Central memory CD4-positive, alpha-beta T cell (primary cell): ENCODE data around the gene DZANK1.
"Not testable (repeated sequence)": the region's sequence is repeated elsewhere in the genome, so short reads cannot be mapped to it uniquely, and the experiment has no call there.

ENCODE experiments used
- DNase-seq: peaks from one replicate; pipeline ENCODE4 v3.0.0; 2022

Gene DZANK1

GRCh38 chr20:18375551-18375950 lies 91.3 kb downstream of the DZANK1 start:
- not testable (repeated sequence) for DNase-seq

- no peak for DNase-seq
Measured at GRCh38 chr20:18372296-18372695, 94.5 kb downstream of the DZANK1 start.

GRCh38 chr20:18364768-18365167 lies 102.1 kb downstream of the DZANK1 start:
- no peak for DNase-seq

- no peak for DNase-seq
Measured at GRCh38 chr20:18363708-18364107, 103.1 kb downstream of the DZANK1 start.

DNA sequence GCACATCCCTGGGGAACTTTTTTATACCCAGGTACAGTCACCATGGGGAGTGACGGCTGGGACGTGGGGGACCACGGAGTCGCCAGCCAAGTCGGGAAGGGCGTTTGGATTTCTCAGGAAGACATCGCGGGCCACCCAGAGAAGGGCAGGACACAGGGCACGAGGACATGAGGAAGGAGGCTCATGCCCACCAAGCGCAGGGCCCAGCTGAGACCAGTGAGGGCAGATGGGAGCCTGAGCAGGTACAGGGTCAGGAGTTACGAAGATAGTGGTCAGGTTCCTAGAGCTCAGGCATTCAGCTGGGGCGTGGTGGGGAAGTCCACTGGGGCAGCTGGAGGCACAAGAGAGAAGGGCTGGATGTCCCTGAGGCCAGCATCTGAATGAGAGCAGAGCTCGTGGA lies 103.9 kb downstream of the DZANK1 start:
- no peak for DNase-seq

- no peak for DNase-seq
Measured at GRCh38 chr20:18361678-18362077, 105.2 kb downstream of the DZANK1 start.

DNA sequence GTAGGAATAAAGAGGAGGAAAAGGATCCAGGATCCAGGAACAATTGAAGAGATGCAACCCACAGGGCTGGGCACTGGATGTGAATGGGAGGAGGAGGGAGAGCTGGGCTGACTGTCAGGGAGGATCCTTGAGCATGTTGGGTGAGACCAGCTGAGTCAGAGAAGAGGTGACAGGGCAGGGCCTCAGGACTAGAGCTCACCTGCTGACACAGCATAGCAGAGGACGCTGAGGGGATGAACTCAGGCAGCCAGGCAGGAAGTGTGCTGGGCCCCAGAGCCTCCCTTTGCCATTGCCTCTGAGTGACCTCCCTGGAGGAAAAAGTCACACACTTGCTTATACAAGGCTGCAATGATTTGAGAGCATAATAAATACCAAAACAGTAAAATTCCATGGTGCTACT lies 106.2 kb downstream of the DZANK1 start:
- DNase-seq = no peak

DNA sequence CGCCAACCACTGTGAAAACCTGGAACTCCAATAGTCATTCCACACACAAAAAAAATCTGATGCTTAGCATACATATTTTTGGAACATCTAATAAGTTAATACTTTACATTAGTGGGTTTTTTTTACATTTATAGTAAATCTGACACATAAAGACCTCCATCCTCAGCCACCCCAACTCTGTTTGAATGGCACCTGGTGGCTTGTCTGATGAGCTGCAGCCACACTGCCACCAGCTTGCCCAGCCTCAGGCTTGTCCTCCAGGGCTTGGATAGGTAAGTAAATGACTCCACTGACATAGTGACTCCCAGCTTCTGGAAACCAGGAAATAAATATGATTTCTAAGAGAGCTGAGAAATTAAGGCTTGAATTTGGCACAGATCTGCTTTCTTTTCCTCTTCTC lies 107.0 kb downstream of the DZANK1 start:
- no peak for DNase-seq

DNA sequence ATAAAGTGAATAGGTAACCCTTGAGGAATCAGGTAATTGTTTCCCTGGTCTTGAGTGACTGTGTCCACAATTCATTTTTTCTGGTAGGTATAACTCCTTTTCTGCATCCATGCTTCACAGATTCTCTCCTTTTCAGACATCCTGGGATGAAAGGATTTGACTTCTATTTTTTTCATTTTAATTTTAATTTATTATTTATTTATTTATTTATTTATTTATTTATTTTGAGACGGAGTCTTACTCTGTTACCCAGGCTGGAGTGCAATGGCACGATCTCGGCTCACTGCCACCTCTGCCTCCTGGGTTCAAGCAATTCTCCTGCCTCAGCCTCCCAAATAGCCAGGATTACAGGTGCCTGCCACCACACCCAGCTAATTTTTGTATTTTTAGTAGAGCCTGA lies 117.1 kb downstream of the DZANK1 start:
- DNase-seq = not testable (repeated sequence)
